ENCODE data around the gene NF2.

NF2 gene

DNA sequence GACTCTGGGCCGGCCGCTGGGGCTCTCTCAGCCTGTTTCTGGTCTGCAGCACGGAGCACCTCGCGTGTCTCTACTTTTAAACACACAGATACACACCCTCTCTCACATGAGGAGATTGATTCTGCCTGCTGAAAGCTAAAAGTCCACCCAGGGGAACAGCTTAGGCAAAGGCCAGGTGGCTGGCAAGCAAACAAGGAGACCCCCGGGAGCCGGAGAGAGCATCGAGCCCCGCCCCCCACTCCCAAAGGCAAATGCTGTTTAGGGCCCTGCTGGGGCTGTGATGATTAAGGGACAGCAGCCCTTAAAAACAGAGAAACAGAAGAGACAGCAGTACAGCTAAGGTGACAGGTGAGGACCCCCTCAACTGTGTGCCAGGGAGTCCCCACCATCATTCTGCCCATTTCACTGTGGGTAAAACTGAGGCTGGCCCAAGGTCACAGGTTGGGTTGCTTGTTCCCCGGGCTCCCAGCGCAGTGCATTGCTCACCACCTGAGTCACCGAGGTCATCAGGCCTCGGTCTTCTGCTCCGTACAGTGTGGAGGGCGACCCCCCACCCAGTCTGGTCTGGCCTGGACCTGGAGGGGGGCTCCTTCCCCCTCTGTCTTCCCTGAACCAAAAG is 123.2 kb downstream of the NF2 start:
- no peak for DNase-seq

DNA sequence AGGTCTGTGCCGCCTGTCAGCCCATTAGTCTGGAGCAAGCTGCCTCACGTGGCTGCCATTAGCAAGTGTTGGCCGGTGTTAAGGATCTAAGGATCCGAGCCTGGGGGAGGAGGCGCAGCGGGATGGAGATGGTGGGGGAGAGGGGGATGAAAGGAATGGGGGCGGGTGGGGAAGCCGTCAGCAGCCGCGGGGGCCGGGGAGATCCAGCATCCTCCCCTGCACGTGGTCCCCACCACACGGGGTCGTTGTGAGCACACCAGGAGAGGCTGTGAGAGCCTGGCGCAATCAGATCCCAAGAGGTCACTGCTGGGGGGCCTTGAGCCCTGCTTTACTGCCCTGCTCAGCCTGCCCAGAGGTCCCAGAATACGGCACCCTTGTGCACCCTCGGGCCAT is 123.7 kb downstream of the NF2 start:
- DNase-seq = no peak

DNA sequence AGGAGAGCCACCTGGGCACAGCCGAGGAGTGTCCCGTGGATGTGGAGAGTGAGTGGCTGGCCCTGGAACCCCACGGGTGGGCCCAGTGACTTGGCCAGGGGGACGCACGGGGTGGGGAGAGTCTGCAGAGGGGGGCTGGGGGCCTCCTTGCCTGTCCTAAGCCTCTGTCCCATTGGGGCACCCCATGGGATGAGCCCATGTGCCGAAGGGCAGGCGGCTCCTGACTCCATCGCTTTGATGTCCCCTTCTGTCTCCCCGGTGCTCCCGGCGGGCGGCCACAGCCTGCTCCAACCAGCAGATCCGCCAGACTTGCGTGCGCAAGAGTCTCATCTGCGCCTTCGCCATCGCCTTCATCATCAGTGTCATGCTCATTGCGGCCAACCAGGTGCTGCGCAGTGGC is 125.7 kb downstream of the NF2 start:
- no peak for DNase-seq

DNA sequence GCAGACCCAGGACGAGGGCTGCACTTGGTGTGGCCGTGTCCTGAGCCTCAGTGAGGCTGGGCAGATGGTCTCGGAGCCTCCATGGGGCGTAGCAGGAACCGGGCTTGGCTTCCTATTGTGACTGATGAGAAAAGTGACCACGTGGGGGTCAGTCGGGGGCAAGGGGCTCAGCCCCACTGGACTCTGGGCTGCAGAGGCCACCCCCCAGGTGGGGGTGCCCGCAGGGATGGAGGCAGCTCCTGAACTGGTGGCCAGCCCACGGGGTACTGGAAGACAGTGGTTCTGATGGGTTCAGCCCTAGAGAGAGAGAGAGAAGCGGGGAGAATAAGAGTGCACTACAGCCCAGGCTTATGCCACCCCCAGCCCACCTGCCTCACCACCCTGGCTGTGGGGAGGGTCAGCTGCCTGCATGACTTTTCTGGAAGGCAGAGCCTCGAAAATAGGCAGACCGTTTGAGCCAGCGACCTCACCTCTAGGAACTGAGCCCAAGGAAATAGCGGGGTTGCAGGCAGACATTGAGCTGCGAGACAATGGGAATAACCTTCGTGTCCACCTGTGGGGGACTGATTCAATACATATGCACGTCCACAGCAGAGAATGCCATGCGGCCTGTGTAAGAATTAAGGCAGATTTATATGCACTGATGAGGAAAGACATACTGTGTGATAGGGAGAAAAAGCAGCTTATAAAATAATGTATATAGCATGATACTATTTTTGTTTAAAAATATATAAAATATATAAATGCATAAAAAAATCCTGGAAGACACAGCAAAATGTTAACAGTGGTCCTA is 127.8 kb downstream of the NF2 start:
- no peak for DNase-seq

DNA sequence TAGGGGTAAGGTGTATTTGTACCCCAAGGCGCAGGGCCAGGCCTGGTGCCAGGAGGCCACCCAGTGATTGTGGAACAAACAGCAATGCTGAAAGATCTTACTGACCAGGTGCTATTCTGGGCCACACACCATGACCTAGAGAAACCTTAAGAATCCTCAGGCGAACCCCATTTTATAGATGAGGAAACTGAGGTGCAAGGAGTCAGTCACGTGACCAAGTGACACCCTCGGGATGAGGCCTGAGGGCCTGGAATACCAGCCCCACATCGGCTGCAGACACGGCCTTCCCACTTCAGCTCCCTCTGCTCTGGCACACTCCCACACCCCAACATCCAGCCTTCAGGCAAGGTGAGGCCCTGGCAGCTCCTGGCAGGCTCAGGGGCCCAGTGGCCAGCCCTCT is 129.4 kb downstream of the NF2 start:
- DNase-seq = no peak

DNA sequence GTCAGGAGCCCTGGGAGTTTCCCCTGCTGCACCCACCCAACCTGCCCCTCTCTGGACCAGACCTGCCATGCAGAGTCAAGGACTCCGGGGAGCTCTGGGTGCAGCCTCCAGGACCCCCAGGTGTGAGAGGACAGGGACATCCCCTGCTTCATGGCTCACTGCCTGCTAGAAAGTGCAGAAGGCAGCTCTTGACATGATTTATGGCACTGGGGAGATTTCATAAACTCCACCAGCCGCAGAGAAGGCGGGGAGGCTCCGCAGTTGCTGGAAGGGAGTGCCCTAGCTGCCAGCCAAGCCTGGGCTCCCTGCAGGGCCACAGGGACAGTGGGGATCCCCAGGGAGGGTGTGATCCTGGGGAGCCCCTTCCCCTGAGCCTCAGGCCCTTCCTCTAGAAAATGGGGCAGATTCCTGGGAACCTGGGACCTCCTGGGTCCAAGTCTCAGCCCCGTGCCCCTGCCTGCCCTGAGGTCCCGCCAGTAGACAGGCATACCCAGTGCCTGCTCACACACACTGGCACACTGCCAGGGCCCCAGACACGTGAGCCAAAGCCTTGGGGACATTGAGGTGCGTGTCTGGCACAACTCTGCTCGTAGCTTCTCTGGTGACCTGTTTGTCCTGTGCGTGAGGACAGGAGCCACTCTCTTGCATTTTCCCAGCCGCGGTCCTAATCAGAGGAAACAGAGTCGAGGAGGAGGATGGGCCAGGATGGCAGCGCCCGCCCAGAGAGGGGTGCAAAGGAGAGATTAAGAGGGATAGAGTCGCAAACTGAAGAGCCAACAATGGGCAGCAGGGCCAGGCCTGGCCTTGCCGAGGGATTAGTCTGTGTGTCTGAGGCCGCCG is 130.1 kb downstream of the NF2 start:
- DNase-seq = no peak

DNA sequence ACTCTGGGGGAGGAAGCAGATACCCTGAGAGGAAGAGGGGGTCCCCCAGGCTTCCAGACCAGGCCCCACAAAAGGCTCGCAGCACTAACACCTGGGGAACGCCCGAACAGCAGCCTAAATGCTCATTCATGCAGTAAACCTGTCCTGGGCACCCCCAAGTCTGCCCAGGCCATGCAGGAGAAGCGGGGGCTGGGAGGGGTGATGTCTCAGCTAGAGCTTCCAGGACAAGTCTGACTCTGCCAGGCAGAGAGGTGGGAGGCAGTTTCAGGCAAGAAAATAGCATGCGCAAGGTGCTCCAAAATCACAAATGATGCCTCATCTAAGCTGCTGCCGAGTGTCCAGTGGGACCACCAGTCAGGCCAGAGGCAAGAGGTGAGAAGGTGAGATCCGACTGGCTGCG is 131.0 kb downstream of the NF2 start:
- no peak for DNase-seq

DNA sequence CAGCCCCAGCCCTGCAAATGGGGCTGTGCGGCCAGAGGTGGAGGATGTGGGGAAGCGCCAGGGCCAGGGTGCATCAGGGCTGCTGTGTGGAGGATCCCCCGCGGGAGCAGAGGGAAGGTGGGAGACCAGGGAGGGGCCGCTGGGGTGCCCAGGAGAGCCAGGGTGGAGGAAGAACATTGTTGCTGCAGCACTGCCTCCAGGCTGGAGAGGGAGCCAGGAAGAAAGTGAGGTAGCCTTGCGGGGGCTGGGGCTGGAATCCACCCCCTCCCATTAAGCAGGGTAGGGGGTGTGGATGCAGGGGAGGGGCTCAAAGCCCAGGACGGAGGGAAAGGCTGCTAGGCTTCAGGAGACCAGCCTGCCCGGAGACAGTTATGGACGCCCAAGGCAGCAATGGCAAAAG is 131.4 kb downstream of the NF2 start:
- DNase-seq = no peak

DNA sequence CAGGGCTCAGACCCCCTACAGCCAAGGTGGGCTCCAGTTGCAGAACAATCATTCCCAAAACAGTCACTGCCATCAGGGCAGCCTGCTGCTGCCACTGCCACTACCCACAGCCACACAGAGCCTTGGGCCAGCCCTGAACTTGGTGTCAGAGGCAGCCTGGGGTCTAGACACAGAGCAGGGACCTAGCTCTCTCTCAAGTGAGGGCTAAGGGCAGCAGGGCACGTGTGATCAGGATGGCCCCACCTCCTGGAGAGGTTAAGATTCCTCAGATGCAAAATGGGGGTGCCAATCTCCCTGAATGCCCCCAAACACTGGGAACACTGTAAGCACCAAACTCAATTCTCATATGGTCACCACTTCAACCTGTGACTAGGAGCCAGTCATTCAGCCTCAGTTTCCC is 132.0 kb downstream of the NF2 start:
- DNase-seq = no peak

DNA sequence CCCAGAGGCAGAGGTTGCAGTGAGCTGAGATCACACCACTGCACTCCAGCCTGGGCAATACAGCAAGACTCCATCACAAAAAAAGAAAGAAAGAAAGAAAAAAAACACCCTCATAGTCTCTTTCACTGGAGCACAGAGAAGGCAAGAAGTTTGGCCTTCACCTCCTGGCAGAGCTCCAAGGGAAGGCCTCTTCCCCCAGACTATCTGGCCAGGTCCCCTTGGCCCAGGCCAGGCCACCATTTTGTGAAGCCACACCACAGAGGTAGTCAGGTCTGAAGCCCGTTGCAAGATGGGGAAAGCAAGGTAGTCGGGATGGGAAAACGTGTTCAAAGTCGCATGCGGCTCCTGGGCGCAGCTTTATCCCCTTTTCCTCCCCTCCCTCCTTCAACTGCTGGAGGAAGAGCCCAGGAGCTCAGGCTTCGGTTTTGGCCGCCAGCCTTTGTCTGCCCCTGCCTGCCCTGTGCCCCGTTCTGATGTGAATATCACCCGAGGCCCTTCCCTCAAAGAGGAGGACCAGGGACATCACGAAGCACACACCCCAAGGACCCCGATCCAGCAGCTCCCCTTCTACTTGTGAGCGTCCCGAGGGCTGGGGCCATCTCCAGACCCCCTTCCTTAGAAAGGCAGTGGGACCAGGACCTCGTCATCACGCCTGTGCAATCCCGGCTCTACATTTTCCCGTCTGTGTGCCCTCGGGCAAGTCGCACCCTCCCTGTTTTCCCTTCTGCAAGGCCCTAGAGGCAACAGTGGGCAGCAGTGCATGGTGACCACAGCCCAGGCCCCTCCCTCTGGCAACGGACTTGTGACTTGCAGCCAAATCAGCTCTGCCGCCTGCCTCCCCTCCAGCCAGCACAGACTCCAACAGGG is 134.1 kb downstream of the NF2 start:
- no peak for DNase-seq

DNA sequence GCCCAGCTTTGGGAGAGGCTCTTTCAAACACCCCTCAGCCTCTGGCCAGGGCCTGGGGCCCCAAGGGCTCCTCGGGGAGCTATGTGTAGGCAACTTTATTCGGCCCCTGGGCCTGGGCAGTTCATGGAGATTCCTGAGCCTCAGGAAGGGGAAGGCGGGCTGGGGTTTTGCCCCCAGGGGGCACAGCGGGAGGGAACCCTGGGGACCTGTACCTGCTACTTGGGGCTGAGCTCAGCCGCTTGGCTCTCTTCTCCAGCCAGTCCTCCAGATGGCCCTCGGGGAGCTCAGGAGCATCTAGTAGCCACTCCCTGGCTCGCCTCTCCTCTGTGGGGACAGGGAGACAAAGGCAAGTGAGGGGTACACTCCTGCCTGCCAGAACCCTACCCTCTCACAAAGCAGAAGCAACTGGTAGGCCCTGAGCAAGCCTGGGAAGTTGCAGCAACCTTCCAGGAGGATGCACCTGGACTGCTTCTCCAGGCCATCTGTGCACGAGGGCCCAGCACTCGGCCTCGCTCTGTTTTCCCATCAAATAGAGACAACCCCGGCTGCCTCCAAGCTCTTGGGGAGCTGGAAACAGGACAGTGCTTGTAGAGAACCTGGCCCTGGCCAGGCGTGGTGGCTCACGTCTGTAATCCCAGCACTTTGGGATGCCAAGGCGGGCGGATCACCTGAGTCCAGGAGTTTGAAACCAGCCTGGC is 134.8 kb downstream of the NF2 start:
- no peak for DNase-seq

DNA sequence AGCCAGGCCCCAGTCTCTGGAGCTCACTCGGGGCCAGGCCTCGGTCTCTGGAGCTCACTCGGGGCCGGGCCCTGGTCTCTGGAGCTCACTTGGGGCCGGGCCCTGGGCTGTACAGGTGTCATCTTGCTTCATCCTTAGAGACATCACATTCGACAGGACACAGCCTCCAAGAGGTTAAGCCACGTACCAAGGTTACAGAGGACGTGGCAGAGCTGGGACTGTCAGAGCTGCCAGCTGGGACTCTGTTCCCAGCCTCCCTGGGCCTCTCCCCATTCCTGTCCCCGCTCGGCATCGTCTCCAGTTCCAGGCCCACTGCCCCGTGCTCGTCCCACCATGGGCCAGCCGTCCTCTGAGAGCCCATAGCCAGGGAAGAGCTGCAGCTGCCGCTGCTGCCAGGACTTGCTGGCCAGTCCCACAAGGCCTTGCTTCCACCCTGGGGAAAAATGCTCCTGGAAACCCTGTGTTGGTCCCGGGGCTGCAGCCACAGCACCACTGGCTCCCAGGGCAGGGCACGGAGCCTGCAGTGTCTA is 136.0 kb downstream of the NF2 start:
- no peak for DNase-seq

DNA sequence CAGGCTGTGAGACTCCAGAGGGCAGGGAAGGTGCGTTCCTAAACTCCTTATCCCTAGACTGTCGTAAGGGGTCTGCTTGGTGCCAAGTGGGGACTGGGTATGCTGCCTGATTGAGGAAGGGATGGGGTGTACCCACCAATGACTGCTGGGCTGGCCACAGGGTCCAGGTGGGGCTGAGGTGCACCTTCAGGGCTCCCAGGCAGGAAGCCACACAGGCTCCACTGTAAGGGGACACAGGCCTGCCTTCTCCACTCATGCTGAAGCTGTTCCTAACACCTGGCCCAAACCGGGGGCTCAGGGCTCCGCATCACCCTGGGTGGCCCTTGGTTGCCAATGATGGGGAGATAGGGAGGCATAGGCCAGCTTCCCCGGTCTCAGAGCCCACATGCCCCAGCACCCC is 136.8 kb downstream of the NF2 start:
- DNase-seq = no peak

DNA sequence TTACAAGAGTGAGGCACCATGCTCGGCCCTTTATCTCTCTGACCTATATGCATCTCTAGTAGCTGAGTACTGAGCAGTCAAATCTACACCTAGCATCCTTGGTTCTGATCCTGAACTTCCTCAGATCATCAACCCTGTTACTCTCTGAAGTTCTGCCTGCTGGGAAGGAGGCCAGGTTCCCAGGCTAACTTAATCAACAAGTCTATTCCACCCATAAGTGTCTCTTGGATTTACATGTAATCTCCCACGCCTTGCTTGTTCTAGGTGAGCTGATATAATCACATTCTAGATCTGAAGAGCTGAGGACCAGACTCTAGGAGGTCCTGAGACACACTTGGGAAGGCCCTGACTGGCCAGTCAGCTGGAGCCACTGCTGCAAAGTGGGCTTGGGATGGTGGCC is 138.5 kb downstream of the NF2 start:
- DNase-seq = no peak

DNA sequence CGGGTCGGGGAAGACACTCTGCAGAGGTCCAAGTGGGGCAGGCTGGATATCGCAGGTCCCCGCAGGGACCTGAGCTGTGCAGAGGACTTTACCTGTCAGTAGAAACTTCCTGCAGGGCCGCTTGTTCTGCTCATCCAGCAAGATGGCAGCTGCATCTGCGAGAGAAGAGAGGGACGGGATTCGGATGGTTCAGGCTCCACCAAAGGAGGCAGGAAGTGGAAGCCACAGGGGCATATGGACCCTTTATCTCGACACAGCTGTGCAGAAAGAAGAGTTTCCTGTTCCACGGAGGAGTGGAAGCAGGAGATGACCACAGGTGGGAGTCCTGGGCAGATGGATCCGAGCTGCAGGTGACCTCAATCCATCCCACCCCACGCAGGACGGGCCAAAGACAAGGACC is 138.9 kb downstream of the NF2 start:
- no peak for DNase-seq

DNA sequence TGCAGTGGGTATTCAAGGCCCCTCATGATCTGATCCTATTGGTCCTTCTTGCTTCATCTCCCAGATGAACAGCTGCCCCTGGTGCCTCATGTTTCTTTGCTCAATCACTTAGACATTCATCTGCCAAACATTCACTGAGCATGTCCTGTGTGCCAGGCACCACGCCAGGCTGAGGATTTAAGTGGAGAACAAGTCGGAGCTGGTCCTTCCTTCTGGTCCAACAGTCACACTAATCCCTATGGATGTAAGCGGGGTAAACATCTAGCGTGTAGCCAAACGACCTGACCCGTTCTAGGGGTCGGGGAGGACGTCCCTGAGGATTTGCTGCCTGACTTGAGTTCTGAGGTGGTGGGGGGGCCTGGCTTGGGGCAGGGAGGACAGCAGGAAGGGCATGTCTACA is 141.5 kb downstream of the NF2 start:
- no peak for DNase-seq

DNA sequence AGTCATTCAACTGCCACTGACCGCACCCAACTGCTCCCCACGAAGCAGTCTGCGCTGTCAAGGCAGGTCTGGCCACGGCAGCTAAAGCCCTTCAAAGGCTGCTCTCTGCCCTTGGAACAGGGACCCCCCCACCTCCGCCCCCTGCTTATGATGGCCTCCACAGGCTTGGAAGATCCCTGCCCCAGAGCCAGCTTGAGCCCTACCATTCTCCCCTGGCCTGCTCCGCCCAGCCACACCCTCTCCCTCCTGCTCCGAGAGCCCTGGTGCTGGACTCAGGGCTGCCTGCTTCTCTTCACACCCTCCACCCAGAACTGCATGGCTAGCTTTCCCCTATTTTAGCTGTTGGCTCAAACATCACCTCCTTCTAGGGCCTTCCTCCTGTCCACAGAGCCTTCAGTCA is 144.4 kb downstream of the NF2 start:
- no peak for DNase-seq

Measured in CD4-positive, alpha-beta T cell treated with Interleukin-17A for 1 hour (primary cell).